Right renal cortex interstitium (tissue), 3 donors: Measurements from ENCODE around the gene EXD2. TPM values are rescaled to one million over a fixed set of nuclear protein-coding genes. Genes with fewer than 3 reads are reported as not detected.
"Not testable (repeated sequence)": the region's sequence is repeated elsewhere in the genome, so short reads cannot be mapped to it uniquely, and the experiment has no call there.

Source experiments
- DNase-seq, 3 donors: peaks; one replicate each; pipeline ENCODE4 v3.0.0-alpha.2; 2013; ENCODE audit warnings: low read depth in 3 of 3, low spot score in 2 of 3
- polyA plus RNA-seq, 3 donors: library from polyadenylated mRNA; unstranded; fragments of 120-200 nt; gene quantifications; one replicate each; pipeline ENCODE4 v1.2.1, GENCODE V29; 2013; ENCODE audit not compliant: insufficient read length in 3 of 3

Gene EXD2
- polyA plus RNA-seq, 3 donors, result 22.2 to 35.2 (median 32.9) TPM

- DNase-seq, result no peak
Observed at GRCh38 chr14:69193721-69194120, 2.4 kb downstream of the EXD2 start.

GRCh38 chr14:69199786-69200185 is 8.5 kb downstream of the EXD2 start:
- DNase-seq, result no peak

- no peak for DNase-seq
Observed at GRCh38 chr14:69204753-69205152, 13.5 kb downstream of the EXD2 start.

GRCh38 chr14:69207435-69208041 is 16.2 kb downstream of the EXD2 start:
- DNase-seq, result no peak

GRCh38 chr14:69208666-69209065 is 17.4 kb downstream of the EXD2 start:
- no peak for DNase-seq

- DNase-seq, result peak in 1 of 3 donors; percentile 16
Observed at GRCh38 chr14:69214393-69214792, 23.1 kb downstream of the EXD2 start.

GRCh38 chr14:69217663-69218062 is 26.4 kb downstream of the EXD2 start:
- not testable (repeated sequence) for DNase-seq

GRCh38 chr14:69224946-69225345 is 33.6 kb downstream of the EXD2 start:
- DNase-seq, result no peak

- no peak for DNase-seq
Observed at GRCh38 chr14:69226178-69226577, 34.9 kb downstream of the EXD2 start.

- no peak for DNase-seq
Observed at GRCh38 chr14:69226736-69227135, 35.4 kb downstream of the EXD2 start.

- DNase-seq, result no peak
Observed at GRCh38 chr14:69231486-69231885, 40.2 kb downstream of the EXD2 start.

GRCh38 chr14:69232388-69232787 is 41.1 kb downstream of the EXD2 start:
- DNase-seq, result no peak

GRCh38 chr14:69234106-69234505 is 42.8 kb downstream of the EXD2 start:
- DNase-seq, result no peak

- DNase-seq, result no peak
Observed at GRCh38 chr14:69235708-69236107, 44.4 kb downstream of the EXD2 start.

- no peak for DNase-seq
Observed at GRCh38 chr14:69237142-69237541, 45.8 kb downstream of the EXD2 start.

- DNase-seq, result no peak
Observed at GRCh38 chr14:69237584-69237983, 46.3 kb downstream of the EXD2 start.

- DNase-seq, result no peak
Observed at GRCh38 chr14:69238883-69239282, 47.6 kb downstream of the EXD2 start.

GRCh38 chr14:69240527-69241173 is 49.4 kb downstream of the EXD2 start:
- no peak for DNase-seq

- no peak for DNase-seq
Observed at GRCh38 chr14:69241577-69241976, 50.3 kb downstream of the EXD2 start.

GRCh38 chr14:69242311-69243224 is 51.3 kb downstream of the EXD2 start:
- peak in 1 of 3 donors; percentile 57 for DNase-seq

GRCh38 chr14:69244946-69245345 is 53.6 kb downstream of the EXD2 start:
- DNase-seq, result no peak

- peak in 1 of 3 donors; percentile 3 for DNase-seq
Observed at GRCh38 chr14:69246331-69246730, 55.0 kb downstream of the EXD2 start.
